Measurements from ENCODE around the gene FOXP3.

FOXP3 gene

GRCh38 chrX:49269010-49269766 lies 4.7 kb upstream of the FOXP3 start:
- peak overlapping the region; percentile 79 to 86 for H3K4me3 Mint-ChIP-seq
- H3K9me3 Mint-ChIP-seq: no peaks in the 10 kb centered on the region
- peak; percentile 87 to 92 (median 88) for DNase-seq
- H3K27me3 Mint-ChIP-seq: no peaks in the 10 kb centered on the region
- peaks cover 20% of the 10 kb centered on the region for H3K36me3 Mint-ChIP-seq (ENCODE audit: insufficient read depth)
- ATAC-seq (replicated peaks): peak; percentile 78
- peak overlapping the region; percentile 96 to 99 for H3K27ac Mint-ChIP-seq
- H3K4me1 Mint-ChIP-seq (ENCODE audit: low read depth in 2 of 2): peaks cover 28 to 30% of the 10 kb centered on the region in 2 donors

DNA sequence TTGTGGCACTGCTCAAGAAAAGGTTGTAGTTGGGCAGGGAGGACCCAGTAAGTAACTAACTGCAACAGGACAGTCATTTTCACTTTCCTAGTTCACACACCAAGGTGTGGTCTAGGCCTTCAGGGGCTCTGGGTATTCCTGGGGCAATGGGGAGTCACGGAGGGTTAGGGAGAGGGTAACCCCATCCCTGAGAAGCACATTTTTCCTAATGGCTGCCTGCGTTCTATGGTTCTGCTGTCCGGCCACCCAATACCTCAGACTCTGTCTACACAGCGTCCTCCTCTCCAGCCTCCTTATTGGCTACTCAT lies 4.1 kb upstream of the FOXP3 start:
- H3K4me1 Mint-ChIP-seq (ENCODE audit: low read depth in 2 of 2): peaks cover 24 to 26% of the 10 kb centered on the region in 2 donors

DNA sequence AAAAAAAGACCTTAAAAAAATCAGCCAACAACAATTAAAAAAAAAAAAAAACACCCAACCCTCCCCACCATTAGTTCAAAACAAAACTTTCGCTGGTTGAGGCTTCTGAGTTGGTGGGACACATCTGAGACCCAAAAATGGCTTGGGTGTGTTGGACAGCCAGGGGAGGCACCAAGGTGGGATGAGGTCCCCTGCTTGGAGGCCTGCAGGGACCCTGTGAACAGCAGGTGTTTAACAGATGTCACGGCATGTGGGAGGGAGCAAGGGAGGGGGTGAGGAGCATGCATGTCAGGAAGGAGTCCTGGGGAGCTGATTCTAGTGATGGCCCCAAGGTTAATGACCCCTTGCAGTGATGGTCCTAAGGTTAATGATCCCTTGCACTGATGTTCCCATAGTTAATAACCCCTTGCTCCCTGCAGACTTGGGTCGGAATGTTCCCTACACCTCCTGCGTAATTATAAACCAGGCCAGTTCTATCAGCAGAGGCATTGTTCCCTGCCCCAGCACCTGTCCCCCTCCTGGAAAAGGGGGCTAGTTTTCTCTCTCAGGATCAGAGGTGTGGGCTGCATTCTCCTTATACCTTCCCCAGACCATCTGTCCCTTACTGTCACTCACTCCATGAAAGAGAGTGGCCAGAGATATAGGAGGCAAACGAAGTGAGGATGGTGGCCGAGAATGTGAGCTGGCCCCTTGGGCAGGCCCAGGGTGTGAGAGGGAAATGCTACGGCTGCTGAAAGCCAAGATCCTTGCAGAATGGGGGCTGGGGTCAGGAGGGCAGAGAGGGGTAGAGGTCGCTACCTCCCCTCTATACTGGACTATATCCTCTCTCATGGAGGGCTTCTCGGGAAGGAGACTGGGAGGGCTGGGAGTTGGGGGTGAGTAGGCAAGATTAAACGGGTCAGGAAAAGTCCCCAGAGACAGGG lies 2.3 kb upstream of the FOXP3 start:
- Mint-ChIP-seq H3K4me3 (peak overlapping the region in 1 of 2 donors; percentile 28), H3K27ac (no peak overlapping the region), H3K4me1 (ENCODE audit: low read depth in 2 of 2) (peaks cover 13 to 14% of the 10 kb centered on the region in 2 donors), H3K36me3 (ENCODE audit: insufficient read depth) (peaks cover 19% of the 10 kb centered on the region), H3K27me3 (no peaks in the 10 kb centered on the region), H3K9me3 (no peaks in the 10 kb centered on the region)
- DNase-seq: no peak
- ATAC-seq (replicated peaks): no peak

More for the DNA sequence above, 4.1 kb upstream of the FOXP3 start:
- Mint-ChIP-seq H3K9me3 (no peaks in the 10 kb centered on the region), H3K36me3 (ENCODE audit: insufficient read depth) (peaks cover 25% of the 10 kb centered on the region), H3K4me3 (peak overlapping the region; percentile 79 to 86), H3K27me3 (no peaks in the 10 kb centered on the region), H3K27ac (peak overlapping the region; percentile 96 to 99)
- no peak for ATAC-seq (replicated peaks)
- no peak for DNase-seq

- ATAC-seq (replicated peaks) (no peak), DNase-seq (no peak)
- H3K9me3 Mint-ChIP-seq: no peaks in the 10 kb centered on the region
- no peaks in the 10 kb centered on the region for H3K27me3 Mint-ChIP-seq
- peaks cover 9% of the 10 kb centered on the region for H3K36me3 Mint-ChIP-seq (ENCODE audit: insufficient read depth)
- peak overlapping the region in 1 of 2 donors; percentile 17 for H3K27ac Mint-ChIP-seq
- H3K4me1 Mint-ChIP-seq (ENCODE audit: low read depth in 2 of 2): peaks cover 8 to 10% of the 10 kb centered on the region in 2 donors
- H3K4me3 Mint-ChIP-seq: no peak overlapping the region
Measured at GRCh38 chrX:49263631-49264030, 879 bp downstream of the FOXP3 start.

- H3K4me1 Mint-ChIP-seq (ENCODE audit: low read depth in 2 of 2): peaks cover 8 to 14% of the 10 kb centered on the region in 2 donors
- no peak overlapping the region for H3K4me3 Mint-ChIP-seq
- H3K27ac Mint-ChIP-seq: no peak overlapping the region
- no peak for ATAC-seq (replicated peaks)
- no peak for DNase-seq
- H3K36me3 Mint-ChIP-seq (ENCODE audit: insufficient read depth): peaks cover 5% of the 10 kb centered on the region
- no peaks in the 10 kb centered on the region for H3K9me3 Mint-ChIP-seq
- no peaks in the 10 kb centered on the region for H3K27me3 Mint-ChIP-seq
Measured at GRCh38 chrX:49262603-49263002, 1.9 kb downstream of the FOXP3 start.

DNA sequence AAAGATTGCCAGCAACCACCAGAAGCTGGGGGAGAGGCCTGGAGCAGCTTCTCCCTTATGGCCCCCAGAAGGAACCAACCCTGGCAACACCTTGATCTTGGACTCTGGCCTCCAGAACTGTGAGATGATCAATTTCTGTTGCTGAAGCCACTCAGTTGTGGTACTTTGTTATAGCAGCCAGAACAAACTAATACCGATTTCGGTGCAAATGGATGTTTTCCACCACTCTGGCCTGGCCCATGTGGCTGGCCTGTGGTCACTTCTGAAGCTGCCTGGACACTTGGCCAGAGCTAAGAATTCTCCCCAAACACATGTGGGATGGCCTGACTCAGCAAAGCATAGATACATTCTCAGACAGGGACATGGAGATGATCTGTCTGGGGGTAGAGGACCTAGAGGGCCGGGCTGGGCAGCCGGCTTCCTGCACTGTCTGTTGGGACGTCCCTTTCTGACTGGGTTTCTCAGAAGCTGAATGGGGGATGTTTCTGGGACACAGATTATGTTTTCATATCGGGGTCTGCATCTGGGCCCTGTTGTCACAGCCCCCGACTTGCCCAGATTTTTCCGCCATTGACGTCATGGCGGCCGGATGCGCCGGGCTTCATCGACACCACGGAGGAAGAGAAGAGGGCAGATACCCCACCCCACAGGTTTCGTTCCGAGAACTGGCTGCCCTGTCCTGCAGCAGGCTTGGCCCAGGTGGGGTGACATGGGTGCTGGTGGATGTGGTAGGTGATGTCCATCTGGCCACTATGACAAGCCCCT lies 4.1 kb downstream of the FOXP3 start:
- ATAC-seq (replicated peaks) (no peak), DNase-seq (no peak)
- H3K27me3 Mint-ChIP-seq: no peaks in the 10 kb centered on the region
- H3K4me1 Mint-ChIP-seq (ENCODE audit: low read depth in 2 of 2): peaks cover 8 to 19% of the 10 kb centered on the region in 2 donors
- no peak overlapping the region for H3K4me3 Mint-ChIP-seq
- peaks cover 5% of the 10 kb centered on the region for H3K36me3 Mint-ChIP-seq (ENCODE audit: insufficient read depth)
- H3K9me3 Mint-ChIP-seq: no peaks in the 10 kb centered on the region
- H3K27ac Mint-ChIP-seq: peak overlapping the region in 1 of 2 donors; percentile 63

DNA sequence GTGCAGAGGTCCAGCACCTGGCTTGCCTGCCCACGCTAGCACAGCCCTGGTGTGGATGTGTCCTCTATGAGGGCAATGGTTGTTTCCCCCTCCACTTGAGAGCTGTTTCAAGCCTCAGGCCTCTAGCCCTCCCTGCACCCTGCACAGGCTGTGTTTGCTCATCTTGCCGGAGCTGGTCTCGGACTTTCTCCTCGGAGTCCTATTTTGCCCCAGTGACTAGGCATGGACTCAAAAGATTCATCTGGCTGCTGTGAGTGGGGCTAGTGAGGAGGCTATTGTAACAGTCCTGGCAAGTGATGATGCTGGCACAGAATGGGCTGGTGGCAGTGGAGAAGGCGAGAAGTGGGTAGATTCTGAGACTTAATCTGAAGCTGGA lies 5.8 kb downstream of the FOXP3 start:
- ATAC-seq (replicated peaks) (no peak), DNase-seq (no peak)
- Mint-ChIP-seq H3K4me1 (ENCODE audit: low read depth in 2 of 2) (peaks cover 3 to 18% of the 10 kb centered on the region in 2 donors), H3K36me3 (ENCODE audit: insufficient read depth) (peaks cover under 1% of the 10 kb centered on the region), H3K27ac (peak overlapping the region; percentile 63 to 71), H3K9me3 (no peaks in the 10 kb centered on the region), H3K27me3 (no peaks in the 10 kb centered on the region), H3K4me3 (no peak overlapping the region)

DNA sequence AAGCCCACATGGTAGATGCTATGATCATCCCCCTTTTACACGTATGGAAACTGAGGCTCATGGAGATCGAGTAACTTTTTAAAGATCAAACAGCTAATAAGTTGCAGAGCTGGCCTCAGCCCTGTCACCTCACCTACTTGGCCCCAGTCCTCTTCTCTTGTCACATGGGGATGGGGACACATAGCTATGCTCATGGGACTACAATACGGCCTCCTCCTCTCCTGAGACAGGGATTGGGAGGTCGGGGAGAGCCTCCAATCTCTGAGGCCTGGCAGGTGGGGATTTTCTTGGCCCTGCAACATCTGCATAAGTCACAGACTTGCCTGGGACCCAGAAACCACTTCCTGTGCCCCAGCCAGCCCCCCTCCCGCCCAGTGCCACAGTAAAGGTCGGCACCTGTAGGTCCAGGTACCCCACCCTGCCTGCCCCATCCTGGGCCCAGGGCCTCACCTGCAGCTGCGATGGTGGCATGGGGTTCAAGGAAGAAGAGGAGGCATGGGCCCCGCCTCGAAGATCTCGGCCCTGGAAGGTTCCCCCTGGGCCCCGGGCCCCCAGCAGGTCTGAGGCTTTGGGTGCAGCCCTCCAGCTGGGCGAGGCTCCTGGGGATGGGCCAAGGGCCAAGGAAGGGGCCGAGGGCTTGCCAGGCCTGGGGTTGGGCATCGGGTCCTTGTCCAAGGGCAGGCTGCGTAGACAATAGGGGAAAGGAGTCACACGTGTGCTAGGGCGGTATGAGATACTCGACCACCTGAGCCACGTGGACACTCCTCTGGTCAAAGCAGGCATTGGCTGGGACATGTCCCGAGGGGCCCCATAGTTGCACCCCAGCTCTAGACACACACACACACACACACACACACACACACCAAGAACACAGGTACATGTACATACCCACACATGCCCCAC lies 6.4 kb downstream of the FOXP3 start:
- Mint-ChIP-seq H3K4me1 (ENCODE audit: low read depth in 2 of 2) (peaks cover 3 to 18% of the 10 kb centered on the region in 2 donors), H3K27ac (peak overlapping the region; percentile 71 to 77), H3K36me3 (ENCODE audit: insufficient read depth) (no peaks in the 10 kb centered on the region), H3K27me3 (no peaks in the 10 kb centered on the region), H3K4me3 (peak overlapping the region; percentile 38 to 51), H3K9me3 (no peaks in the 10 kb centered on the region)
- peak; percentile 63 for ATAC-seq (replicated peaks)
- no peak for DNase-seq

GRCh38 chrX:49257074-49257790 lies 7.3 kb downstream of the FOXP3 start:
- no peak for ATAC-seq (replicated peaks)
- H3K4me3 Mint-ChIP-seq: peak overlapping the region; percentile 38 to 51

GRCh38 chrX:49256268-49256995 lies 8.1 kb downstream of the FOXP3 start:
- Mint-ChIP-seq H3K9me3 (no peaks in the 10 kb centered on the region), H3K27ac (peak overlapping the region in 1 of 2 donors; percentile 56), H3K27me3 (no peaks in the 10 kb centered on the region), H3K4me3 (no peak overlapping the region), H3K36me3 (ENCODE audit: insufficient read depth) (peaks cover 2% of the 10 kb centered on the region), H3K4me1 (ENCODE audit: low read depth in 2 of 2) (peaks cover 3 to 20% of the 10 kb centered on the region in 2 donors)
- ATAC-seq (replicated peaks) (no peak), DNase-seq (no peak)

More at GRCh38 chrX:49257074-49257790, 7.3 kb downstream of the FOXP3 start:
- Mint-ChIP-seq H3K4me1 (ENCODE audit: low read depth in 2 of 2) (peaks cover 3 to 18% of the 10 kb centered on the region in 2 donors), H3K9me3 (no peaks in the 10 kb centered on the region), H3K36me3 (ENCODE audit: insufficient read depth) (peaks cover 2% of the 10 kb centered on the region), H3K27ac (peak overlapping the region; percentile 56 to 77), H3K27me3 (no peaks in the 10 kb centered on the region)
- DNase-seq: no peak

- DNase-seq (no peak), ATAC-seq (replicated peaks) (no peak)
- Mint-ChIP-seq H3K4me3 (no peak overlapping the region), H3K4me1 (ENCODE audit: low read depth in 2 of 2) (peaks cover under 1 to 25% of the 10 kb centered on the region in 2 donors), H3K36me3 (ENCODE audit: insufficient read depth) (peaks cover 2% of the 10 kb centered on the region), H3K9me3 (no peaks in the 10 kb centered on the region), H3K27me3 (no peaks in the 10 kb centered on the region), H3K27ac (no peak overlapping the region)
Measured at GRCh38 chrX:49254639-49255038, 9.9 kb downstream of the FOXP3 start.
